Measurements from ENCODE around the gene DMXL1. TPM values are rescaled to one million over a fixed set of nuclear protein-coding genes. Genes with fewer than 3 reads are reported as not detected.

DMXL1 gene
- total RNA-seq, 2 experiments from 2014 or later = 20.8 to 23.3 TPM

GRCh38 chr5:119212026-119212425 lies 141.1 kb downstream of the DMXL1 start:
- peaks cover 7% of the 10 kb centered on the region for H3K4me1 Mint-ChIP-seq (ENCODE audit: low read depth)
- no peaks in the 10 kb centered on the region for H3K27me3 Mint-ChIP-seq
- no peak overlapping the region for H3K27ac Mint-ChIP-seq
- intact Hi-C loops (cut with micrococcal nuclease) = no loop called here
- ChIA-PET CTCF (interaction anchor here (2.7 kb wide), 1 partner anchor 224 kb away, joined by 6 read pairs; the partner anchor contains the start of gene DTWD2), POLR2A (no interaction called here)
- no peak overlapping the region for H3K4me3 Mint-ChIP-seq
- no peaks in the 10 kb centered on the region for H3K9me3 Mint-ChIP-seq
- DNase-seq (no peak), ATAC-seq (no peak)
- H3K36me3 Mint-ChIP-seq (ENCODE audit: low read depth) = peaks cover 7% of the 10 kb centered on the region
- TF ChIP-seq CTCF (IDR thresholded peaks at IDR 0.05) = no peak

DNA sequence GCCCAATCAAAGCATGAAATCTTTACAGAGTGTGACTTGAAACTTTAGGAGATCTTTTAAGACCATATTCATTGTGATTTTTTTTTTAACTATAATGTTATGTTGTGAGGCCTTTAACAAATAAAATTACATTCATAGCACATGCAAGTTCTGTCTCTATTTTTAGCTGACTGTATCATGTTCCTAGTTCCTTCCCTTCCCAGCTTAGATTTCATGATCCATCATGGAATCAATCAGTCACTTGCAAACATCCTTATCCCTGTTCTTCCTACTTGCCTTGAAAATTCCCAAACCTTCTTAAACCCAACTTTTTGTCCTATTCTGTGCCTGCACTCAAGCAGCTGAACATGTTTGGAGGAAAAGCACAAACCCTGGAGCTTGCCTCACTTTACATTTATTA lies 141.8 kb downstream of the DMXL1 start:
- Mint-ChIP-seq H3K4me1 (ENCODE audit: low read depth) (peaks cover 7% of the 10 kb centered on the region), H3K9me3 (no peaks in the 10 kb centered on the region), H3K27ac (no peak overlapping the region), H3K4me3 (no peak overlapping the region), H3K36me3 (ENCODE audit: low read depth) (peaks cover 7% of the 10 kb centered on the region), H3K27me3 (no peaks in the 10 kb centered on the region)
- DNase-seq = no peak
- intact Hi-C loops (cut with micrococcal nuclease) = no loop called here
- ChIA-PET CTCF (interaction anchor here (2.7 kb wide), 1 partner anchor 225 kb away, joined by 6 read pairs; the partner anchor contains the start of gene DTWD2), POLR2A (no interaction called here)
- no peak for ATAC-seq
- no peak for TF ChIP-seq CTCF (IDR thresholded peaks at IDR 0.05)

GRCh38 chr5:119217183-119217582 lies 146.3 kb downstream of the DMXL1 start:
- ATAC-seq (no peak), DNase-seq (no peak)
- CTCF ChIA-PET = interaction anchor here (1.0 kb wide), 1 partner anchor 229 kb away, joined by 3 read pairs; no protein-coding TSS in a partner anchor
- H3K4me3 Mint-ChIP-seq = no peak overlapping the region
- H3K27me3 Mint-ChIP-seq = no peaks in the 10 kb centered on the region
- TF ChIP-seq CTCF (IDR thresholded peaks at IDR 0.05) = no peak
- intact Hi-C loops (cut with micrococcal nuclease) = no loop called here
- no peaks in the 10 kb centered on the region for H3K9me3 Mint-ChIP-seq
- POLR2A ChIA-PET = interaction anchor here (0.6 kb wide), 1 partner anchor 51 kb away, joined by 3 read pairs; no protein-coding TSS in a partner anchor
- peaks cover 2% of the 10 kb centered on the region for H3K4me1 Mint-ChIP-seq (ENCODE audit: low read depth)
- H3K27ac Mint-ChIP-seq = no peak overlapping the region
- peaks cover 9% of the 10 kb centered on the region for H3K36me3 Mint-ChIP-seq (ENCODE audit: low read depth)

- ChIA-PET CTCF (interaction anchor here (0.8 to 1.9 kb wide), 2 partner anchors 21 to 193 kb away, joined by 3 to 7 read pairs; no protein-coding TSS in a partner anchor), POLR2A (no interaction called here)
These were observed 148.2 kb downstream of the DMXL1 start for GRCh38 chr5:119218830-119219782.

More at GRCh38 chr5:119218830-119219782, 148.2 kb downstream of the DMXL1 start:
- intact Hi-C loops (cut with micrococcal nuclease) = no loop called here
- H3K4me3 Mint-ChIP-seq = no peak overlapping the region
- H3K36me3 Mint-ChIP-seq (ENCODE audit: low read depth) = peaks cover 8% of the 10 kb centered on the region
- TF ChIP-seq CTCF (IDR thresholded peaks at IDR 0.05) = no peak
- DNase-seq = no peak
- no peaks in the 10 kb centered on the region for H3K9me3 Mint-ChIP-seq
- H3K27ac Mint-ChIP-seq = no peak overlapping the region
- no peak for ATAC-seq
- H3K27me3 Mint-ChIP-seq = no peaks in the 10 kb centered on the region
- no peaks in the 10 kb centered on the region for H3K4me1 Mint-ChIP-seq (ENCODE audit: low read depth)
